Uterus (tissue), 2 donors: ENCODE measurements around the gene PTPRH.
A peak's percentile ranks its signal among the peaks of the same experiment; 100 is the strongest.

Experiments used
- POLR2A ChIP-seq, 2 donors: fragments of 450-650 bp; IDR thresholded peaks; one replicate each; pipeline ENCODE4 v1.6.1; 2016; ENCODE audit warnings: antibody characterized with exemption in 2 of 2, mild to moderate bottlenecking in 1 of 2, moderate library complexity in 1 of 2
- TF ChIP-seq, protein P1 (sequence below), 4 experiments: fragments of 200-600 bp in 2 of 4; fragments of 450-650 bp in 2 of 4; sonication (generic) in 2 of 4; IDR thresholded peaks; one replicate each; pipeline ENCODE4 v1.5.1; 2016 to 2019; ENCODE audit warnings: antibody characterized with exemption in 4 of 4, mild to moderate bottlenecking in 2 of 4, moderate library complexity in 1 of 4

GRCh38 chr19:55165952-55166529 lies 43.3 kb downstream of the PTPRH start:
- TF ChIP-seq POLR2A (IDR thresholded peaks at IDR 0.05), result no peak
- TF ChIP-seq, protein P1, sequence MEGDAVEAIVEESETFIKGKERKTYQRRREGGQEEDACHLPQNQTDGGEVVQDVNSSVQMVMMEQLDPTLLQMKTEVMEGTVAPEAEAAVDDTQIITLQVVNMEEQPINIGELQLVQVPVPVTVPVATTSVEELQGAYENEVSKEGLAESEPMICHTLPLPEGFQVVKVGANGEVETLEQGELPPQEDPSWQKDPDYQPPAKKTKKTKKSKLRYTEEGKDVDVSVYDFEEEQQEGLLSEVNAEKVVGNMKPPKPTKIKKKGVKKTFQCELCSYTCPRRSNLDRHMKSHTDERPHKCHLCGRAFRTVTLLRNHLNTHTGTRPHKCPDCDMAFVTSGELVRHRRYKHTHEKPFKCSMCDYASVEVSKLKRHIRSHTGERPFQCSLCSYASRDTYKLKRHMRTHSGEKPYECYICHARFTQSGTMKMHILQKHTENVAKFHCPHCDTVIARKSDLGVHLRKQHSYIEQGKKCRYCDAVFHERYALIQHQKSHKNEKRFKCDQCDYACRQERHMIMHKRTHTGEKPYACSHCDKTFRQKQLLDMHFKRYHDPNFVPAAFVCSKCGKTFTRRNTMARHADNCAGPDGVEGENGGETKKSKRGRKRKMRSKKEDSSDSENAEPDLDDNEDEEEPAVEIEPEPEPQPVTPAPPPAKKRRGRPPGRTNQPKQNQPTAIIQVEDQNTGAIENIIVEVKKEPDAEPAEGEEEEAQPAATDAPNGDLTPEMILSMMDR (IDR thresholded peaks at IDR 0.05), result peak in 2 of 4 experiments; percentile 28 to 38
